Rectal smooth muscle tissue (tissue), 1 donor: Measurements from ENCODE around the gene FOXS1.

Source experiments
- H3K27ac ChIP-seq: one replicate; pipeline ENCODE4 v1.7.0; 2013; ENCODE audit warnings: low read depth, low read length, inconsistent platforms
- H3K27me3 ChIP-seq: one replicate; pipeline ENCODE4 v1.7.0; 2013; ENCODE audit warnings: low read length; ENCODE audit not compliant: control insufficient read depth, insufficient read depth
- H3K36me3 ChIP-seq: one replicate; pipeline ENCODE4 v1.7.0; 2013; ENCODE audit warnings: low read length; ENCODE audit not compliant: control insufficient read depth, insufficient read depth
- H3K4me1 ChIP-seq: one replicate; pipeline ENCODE4 v1.7.0; 2013; ENCODE audit warnings: low read length; ENCODE audit not compliant: control insufficient read depth, insufficient read depth
- H3K4me3 ChIP-seq: one replicate; pipeline ENCODE4 v1.7.0; 2013; ENCODE audit warnings: low read length
- H3K9ac ChIP-seq: one replicate; pipeline ENCODE4 v1.7.0; 2013; ENCODE audit warnings: low read length

The FOXS1 gene

DNA sequence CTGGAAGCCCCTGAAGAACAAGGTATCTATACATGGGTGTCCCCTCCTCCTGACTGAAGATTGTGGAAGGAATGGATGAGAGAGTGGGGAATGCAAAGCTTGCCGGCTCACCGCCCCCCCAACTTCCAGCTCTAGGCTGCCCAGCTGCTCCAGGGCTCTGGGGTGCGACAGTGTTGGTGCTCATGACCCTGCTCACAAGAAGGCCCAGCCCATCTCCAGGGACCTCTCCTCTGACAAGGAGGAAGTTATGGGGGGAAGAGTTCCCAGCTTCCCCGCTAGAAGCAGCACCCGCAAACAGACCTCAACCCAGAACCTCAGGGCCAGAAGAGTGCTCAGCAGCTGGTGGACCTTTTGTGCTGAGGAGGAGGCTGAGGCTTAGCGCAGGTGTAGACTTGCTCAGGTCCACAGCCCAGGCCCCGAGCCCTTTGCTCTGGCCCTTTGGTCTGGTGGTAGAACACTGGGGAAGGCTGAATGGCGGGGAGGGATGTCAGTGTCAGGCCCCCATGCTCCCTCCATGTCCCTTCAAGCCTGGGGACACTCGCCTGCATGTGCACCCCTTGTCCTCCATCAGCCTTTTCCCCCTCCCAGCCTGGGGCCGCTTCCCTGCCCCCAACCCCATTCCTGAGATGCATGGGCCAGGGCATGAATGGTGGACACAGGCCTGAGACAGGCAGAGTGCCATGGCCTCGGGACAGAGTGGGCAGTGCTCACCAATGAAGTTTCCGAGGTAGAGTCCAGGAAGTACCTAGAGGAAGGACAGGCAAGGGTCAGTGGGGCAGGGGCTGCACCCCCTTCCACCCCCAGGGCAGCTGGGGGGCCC, 23.7 kb upstream of the FOXS1 start:
- H3K4me1 ChIP-seq: no peaks in the 10 kb centered on the region
- no peak overlapping the region for H3K9ac ChIP-seq
- H3K36me3 ChIP-seq: no peaks in the 10 kb centered on the region
- H3K4me3 ChIP-seq: no peak overlapping the region
- H3K27me3 ChIP-seq: peaks cover 10% of the 10 kb centered on the region
- H3K27ac ChIP-seq: no peak overlapping the region

DNA sequence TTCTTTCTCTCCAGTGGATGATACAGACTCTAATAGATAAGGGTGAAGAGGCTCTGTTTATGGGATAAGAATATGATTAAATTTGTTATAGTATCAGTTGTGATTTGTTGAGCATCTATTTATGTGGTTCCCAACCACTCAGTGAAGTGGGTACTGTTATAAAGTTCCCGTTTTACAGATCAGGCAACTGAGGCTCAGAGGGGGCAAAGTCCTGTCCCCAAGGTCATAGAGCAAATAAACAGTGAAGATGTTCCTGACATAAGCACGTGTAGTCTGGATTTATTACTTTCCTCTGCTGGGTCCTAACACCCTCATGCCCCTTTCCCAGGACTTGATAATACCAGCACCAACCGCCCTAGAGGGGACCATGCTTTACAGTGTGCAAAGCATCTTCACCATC, 20.8 kb upstream of the FOXS1 start:
- Histone ChIP-seq H3K4me3 (no peak overlapping the region), H3K36me3 (no peaks in the 10 kb centered on the region), H3K27ac (no peak overlapping the region), H3K4me1 (no peaks in the 10 kb centered on the region), H3K27me3 (peaks cover 10% of the 10 kb centered on the region), H3K9ac (no peak overlapping the region)

DNA sequence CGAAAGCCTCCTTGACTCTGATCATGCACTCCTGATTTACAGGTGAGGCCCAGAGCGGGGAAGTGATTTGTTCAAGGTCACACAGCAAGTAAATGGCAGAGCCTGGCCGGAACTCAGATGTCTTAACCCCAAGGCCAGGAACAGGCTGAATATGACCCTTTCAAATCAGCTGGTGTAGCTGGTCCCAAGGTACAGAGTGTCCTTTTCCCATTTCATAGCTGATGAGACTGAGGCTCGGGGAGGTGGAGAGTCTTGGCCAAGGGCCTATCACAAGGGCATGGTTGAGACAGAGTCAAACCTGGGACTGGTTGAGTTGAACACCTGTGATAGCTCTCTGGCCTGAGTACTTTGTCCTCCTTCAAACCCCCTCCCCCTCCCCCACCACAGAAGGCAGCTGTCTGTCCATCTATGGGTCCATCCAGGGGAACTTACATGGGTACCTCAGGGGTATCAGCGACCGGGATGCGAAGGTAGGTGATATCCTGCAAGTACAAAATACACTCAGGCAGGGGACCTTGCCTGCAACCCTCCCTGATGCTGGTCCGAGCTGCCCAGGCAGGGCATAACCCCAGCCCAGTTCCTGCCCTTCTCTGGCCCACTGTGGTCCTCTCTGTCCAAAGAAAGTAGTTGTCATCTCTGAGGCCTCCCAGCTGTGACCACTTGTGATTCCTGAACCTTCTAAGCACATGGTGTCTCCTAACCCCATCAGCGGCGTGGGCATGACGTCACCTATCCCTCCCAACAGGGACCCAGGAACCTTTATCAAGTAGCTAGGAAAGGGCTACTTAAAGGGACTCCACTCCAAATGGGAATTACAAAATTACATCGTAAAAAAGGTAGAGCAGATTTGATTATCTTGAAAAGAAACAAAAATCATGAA, 19.4 kb upstream of the FOXS1 start:
- no peak overlapping the region for H3K9ac ChIP-seq
- no peaks in the 10 kb centered on the region for H3K36me3 ChIP-seq
- no peaks in the 10 kb centered on the region for H3K4me1 ChIP-seq
- H3K27me3 ChIP-seq: peaks cover 3% of the 10 kb centered on the region
- H3K4me3 ChIP-seq: no peak overlapping the region
- no peak overlapping the region for H3K27ac ChIP-seq

DNA sequence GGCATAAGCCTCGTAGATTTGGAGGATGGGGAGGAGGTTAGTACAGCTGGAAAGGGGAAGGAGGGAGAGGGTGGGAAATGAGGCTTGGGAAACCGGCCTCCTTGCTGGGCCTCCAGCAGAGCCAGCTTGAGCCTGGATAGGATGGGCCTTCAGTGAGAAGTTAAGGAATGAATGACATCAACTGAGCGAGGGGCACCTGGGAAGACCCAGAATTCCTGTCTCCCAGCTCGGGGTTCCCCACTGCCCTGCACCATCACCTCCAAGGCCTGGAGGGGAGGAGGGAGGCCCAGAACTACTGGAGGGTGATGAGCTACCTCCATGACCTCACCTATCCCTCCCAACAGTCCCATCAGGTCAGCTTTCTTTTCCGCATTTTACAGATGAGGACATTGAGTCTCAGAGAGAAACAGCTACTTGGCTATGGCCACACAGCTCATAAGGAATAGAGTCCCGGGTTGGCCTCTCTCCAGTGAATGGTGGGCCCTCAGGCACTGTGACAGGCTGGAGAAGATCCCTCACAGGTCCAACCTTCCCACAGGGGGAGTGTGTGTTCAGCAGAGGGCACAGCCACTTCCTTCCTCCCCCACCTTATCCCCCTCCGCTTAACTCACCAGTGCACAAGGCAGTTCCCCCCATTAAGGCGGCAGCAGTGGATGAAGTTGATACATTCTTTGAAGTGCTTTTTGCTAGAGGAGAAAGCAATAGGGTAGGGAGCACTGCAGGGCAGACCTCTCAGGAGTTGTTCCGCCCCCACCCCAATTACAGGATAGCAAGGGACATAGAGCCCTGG, 18.1 kb upstream of the FOXS1 start:
- no peak overlapping the region for H3K4me3 ChIP-seq

DNA sequence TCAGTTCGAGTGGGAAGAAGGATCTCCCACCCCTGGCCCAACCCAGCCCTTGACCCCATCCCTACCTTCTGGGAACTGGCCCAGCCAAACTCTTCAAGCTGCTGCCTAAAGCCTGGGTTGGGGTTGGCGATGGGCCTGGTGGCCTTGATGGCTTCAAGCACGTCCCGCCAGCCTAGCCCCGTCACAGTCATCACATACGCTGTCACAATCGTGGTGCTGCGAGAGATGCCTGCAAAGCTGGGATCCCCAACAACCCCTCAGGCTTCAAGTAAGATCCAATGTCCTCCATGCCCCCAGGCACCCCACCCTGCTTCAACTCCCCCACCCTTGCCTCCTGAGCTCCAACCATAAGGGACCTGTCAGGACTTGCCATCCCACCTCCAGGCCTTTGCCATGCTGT, 17.1 kb upstream of the FOXS1 start:
- H3K27me3 ChIP-seq: peaks cover 5% of the 10 kb centered on the region
- H3K36me3 ChIP-seq: no peaks in the 10 kb centered on the region
- H3K4me1 ChIP-seq: no peaks in the 10 kb centered on the region
- H3K4me3 ChIP-seq: no peak overlapping the region
- H3K9ac ChIP-seq: no peak overlapping the region
- H3K27ac ChIP-seq: no peak overlapping the region

More for the DNA sequence above, 18.1 kb upstream of the FOXS1 start:
- Histone ChIP-seq H3K36me3 (no peaks in the 10 kb centered on the region), H3K4me1 (no peaks in the 10 kb centered on the region), H3K27ac (no peak overlapping the region), H3K27me3 (peaks cover 2% of the 10 kb centered on the region), H3K9ac (no peak overlapping the region)

DNA sequence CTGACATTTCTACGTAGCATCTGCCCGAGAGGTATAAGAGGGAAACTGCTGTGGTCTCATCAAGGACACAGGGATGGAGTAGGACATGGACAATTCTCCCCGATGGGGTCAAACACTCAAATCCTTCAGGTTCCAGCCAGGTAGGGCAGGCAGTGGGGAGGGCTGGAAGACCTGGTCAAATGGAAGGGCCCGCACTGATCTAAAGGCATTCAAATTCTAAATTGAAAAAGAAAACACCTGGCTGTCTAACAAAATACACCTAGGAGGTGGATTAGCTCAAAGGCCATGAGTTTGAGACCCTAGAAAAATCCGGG, 16.7 kb upstream of the FOXS1 start:
- peak overlapping the region; percentile 6 for H3K4me3 ChIP-seq
- H3K27ac ChIP-seq: no peak overlapping the region
- H3K9ac ChIP-seq: no peak overlapping the region
- H3K27me3 ChIP-seq: peaks cover 5% of the 10 kb centered on the region
- no peaks in the 10 kb centered on the region for H3K36me3 ChIP-seq
- H3K4me1 ChIP-seq: no peaks in the 10 kb centered on the region

DNA sequence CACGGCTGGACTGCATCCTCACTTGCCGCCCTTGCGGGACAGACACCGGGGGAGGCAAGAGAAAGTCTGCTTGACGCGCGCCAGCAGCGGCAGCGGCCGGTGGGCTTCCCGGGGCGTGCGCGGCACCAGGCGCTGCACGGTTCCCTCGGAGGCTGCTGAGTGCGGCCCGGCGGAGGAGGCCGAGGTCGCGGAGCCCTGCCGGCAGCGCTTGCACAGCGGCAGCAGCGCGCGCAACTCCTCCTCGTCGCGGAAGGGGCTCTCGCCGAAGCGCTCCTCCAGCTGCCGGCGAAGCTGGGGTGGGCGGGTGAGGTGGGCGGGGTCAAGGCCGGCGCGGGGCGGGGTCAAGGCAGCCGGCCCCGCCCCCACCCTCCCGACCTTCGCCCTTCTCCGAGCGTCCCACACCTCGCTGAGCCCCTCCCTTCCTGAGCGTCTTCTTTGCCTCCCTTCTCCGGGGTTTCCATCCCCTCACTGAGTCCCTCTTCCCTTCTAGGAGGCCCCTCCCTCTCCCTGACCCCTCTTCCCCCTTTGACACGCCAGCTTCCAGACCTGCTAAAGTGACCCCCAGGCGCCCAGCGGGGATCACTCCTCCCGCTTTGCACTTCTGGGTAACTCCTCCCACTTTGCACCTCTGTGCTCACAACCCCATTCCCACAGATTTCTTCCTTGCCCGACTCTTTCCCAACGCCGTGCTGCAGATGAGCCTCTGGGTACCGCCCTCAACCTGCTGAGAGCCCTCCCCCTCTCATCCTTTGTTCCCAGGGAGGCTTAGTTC, 16.2 kb upstream of the FOXS1 start:
- H3K4me1 ChIP-seq: no peaks in the 10 kb centered on the region
- H3K4me3 ChIP-seq: peak overlapping the region; percentile 54
- no peak overlapping the region for H3K27ac ChIP-seq
- H3K9ac ChIP-seq: no peak overlapping the region
- H3K36me3 ChIP-seq: no peaks in the 10 kb centered on the region
- peaks cover 8% of the 10 kb centered on the region for H3K27me3 ChIP-seq

DNA sequence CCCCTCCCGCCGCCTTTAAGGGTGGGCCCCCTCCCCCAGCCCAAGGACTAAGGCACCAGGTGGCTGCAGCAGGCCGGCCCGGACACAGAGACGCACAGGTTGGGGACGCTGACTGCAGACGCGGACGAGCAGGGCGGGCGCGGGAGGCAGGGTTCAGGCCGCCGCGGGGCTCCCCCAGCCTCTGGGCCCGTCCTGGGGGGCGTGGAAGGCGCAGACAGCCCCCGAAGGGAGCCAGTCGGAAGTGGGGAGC, 15.7 kb upstream of the FOXS1 start:
- Histone ChIP-seq H3K27me3 (peaks cover 10% of the 10 kb centered on the region), H3K27ac (no peak overlapping the region), H3K4me1 (no peaks in the 10 kb centered on the region), H3K4me3 (peak overlapping the region; percentile 54), H3K36me3 (no peaks in the 10 kb centered on the region), H3K9ac (no peak overlapping the region)

DNA sequence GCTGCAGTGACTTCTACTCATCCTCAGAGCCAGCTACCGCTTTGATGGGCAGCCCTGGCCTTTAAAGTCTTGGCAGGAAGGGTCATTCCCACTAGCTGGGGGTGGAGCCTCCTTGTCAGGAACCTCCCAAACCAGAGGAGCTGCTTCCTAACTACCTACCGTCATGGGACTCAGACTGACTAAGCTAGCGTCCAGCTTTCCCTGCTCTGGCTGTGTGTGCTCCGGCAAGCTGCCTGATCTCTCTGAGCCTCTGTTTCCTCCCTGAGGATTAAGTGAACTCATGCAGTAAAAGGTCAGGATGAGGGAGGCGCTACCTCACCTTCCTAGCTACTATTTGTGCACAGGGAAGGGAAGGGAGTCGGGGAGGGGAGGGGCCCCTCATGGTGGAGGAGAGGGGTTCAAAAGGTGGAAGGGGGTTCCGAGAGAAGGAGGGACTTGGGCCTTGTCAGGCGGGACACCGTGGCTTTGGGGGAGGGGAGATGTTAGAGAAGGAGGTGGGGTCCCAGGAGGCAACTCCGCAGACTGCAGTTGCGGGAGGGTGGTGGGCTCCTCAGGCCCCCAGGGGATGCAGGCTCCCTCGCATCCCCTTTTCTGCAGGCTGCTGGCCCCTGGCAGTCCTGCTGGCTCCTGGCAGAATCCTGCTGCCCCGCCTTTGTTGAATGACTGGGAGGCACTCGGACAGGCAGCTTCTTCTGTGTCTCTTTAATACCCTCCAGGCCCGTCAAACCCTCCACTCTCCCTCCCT, 15.2 kb upstream of the FOXS1 start:
- no peak overlapping the region for H3K9ac ChIP-seq
- no peak overlapping the region for H3K27ac ChIP-seq
- no peaks in the 10 kb centered on the region for H3K4me1 ChIP-seq
- H3K27me3 ChIP-seq: peaks cover 11% of the 10 kb centered on the region
- peak overlapping the region; percentile 54 for H3K4me3 ChIP-seq
- no peaks in the 10 kb centered on the region for H3K36me3 ChIP-seq

DNA sequence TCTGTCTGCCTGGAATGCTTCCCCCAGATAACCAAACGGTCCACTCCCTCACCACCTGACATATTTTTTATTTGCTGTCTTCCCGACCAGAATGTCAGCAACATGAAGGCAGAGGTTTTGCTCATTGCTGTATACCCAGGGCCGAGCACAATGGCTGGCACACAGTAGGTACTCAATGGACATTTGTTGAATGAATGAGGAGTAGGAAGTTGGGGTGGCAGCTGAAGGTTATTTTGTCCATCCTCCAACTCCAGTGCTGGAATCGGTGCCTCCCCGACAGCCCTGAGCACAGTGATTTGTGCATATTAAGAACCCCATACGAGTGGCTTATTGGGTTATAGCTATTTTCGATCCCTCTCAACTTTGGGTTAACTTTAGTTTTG, 14.6 kb upstream of the FOXS1 start:
- H3K4me1 ChIP-seq: no peaks in the 10 kb centered on the region
- peaks cover 11% of the 10 kb centered on the region for H3K27me3 ChIP-seq
- H3K36me3 ChIP-seq: no peaks in the 10 kb centered on the region
- H3K27ac ChIP-seq: no peak overlapping the region
- no peak overlapping the region for H3K4me3 ChIP-seq
- H3K9ac ChIP-seq: no peak overlapping the region

DNA sequence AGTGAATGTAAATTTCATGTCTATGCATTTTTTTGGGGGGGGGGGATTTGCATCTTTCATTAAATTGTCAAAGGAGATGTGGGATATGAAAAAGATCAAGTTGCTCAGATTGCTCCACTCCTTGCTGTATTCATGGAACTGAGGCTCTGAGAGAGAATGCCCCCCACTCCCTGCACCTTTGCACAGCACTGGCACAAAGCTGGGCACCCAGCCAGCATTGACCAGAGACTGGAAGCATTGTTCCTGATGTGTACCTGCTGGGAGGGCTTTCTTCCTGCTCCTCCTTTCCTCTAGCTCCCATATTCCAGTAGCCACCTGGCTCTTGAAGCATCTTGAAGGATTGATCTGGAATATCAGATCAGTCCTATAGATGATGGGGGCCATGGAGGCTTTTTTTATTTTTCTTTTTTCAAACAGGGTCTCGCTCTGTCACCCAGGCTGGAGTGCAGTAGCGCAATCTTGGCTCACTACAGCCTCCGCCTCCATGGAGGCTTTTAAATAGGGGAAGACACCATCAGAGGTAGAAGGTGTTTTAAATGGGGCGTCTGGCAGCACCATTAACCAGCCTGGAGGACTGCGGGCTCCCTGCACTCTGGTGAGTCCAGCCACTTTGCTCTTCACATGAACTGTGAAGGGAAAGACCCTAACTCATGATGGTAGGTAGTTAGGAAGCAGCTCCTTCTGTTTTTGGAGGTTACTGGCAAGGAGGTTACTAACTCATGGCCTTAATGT, 14.0 kb upstream of the FOXS1 start:
- H3K4me1 ChIP-seq: no peaks in the 10 kb centered on the region
- H3K27me3 ChIP-seq: peaks cover 11% of the 10 kb centered on the region
- H3K36me3 ChIP-seq: no peaks in the 10 kb centered on the region
- no peak overlapping the region for H3K9ac ChIP-seq
- H3K4me3 ChIP-seq: no peak overlapping the region
- no peak overlapping the region for H3K27ac ChIP-seq
